HepG2 (cell line): ENCODE measurements around the gene SDR39U1. TPM values are rescaled to one million over a fixed set of nuclear protein-coding genes. Genes with fewer than 3 reads are reported as not detected.
A peak's percentile ranks its signal among the peaks of the same experiment; 100 is the strongest.

ENCODE experiments used
- ARID3A ChIP-seq: IDR thresholded peaks from 2 replicates; pipeline ENCODE4 v1.6.1; 2012; ENCODE audit warnings: low read depth, low read length, improper control_type of control experiment
- CBX1 ChIP-seq: IDR thresholded peaks from one replicate; pipeline ENCODE4 v1.6.1; 2016; ENCODE audit warnings: antibody characterized with exemption, low read depth
- CC2D1A ChIP-seq: sonication (generic); formaldehyde crosslinking; IDR thresholded peaks from 2 replicates; pipeline ENCODE4 v1.8.1; 2023; ENCODE audit warnings: mild to moderate bottlenecking, missing genetic modification reagents
- HNRNPH1 ChIP-seq: fragments of 200-400 bp; formaldehyde crosslinking; optimal IDR thresholded peaks from 2 replicates; pipeline ENCODE3; 2017; ENCODE audit warnings: mild to moderate bottlenecking, low read depth, low read length
- IKZF1 ChIP-seq: fragments of 450-650 bp; IDR thresholded peaks from 2 replicates; pipeline ENCODE4 v1.7.1; 2016
- IRF9 ChIP-seq: sonication (generic); formaldehyde crosslinking; IDR thresholded peaks from 2 replicates; pipeline ENCODE4 v1.8.0; 2022; ENCODE audit warnings: missing genetic modification reagents, mild to moderate bottlenecking, borderline replicate concordance
- KDM4B ChIP-seq: sonication (generic); formaldehyde crosslinking; IDR thresholded peaks from 2 replicates; pipeline ENCODE4 v1.4.0; 2020; ENCODE audit warnings: missing genetic modification reagents
- KLF12 ChIP-seq: sonication (generic); formaldehyde crosslinking; IDR thresholded peaks from 2 replicates; pipeline ENCODE4 v1.4.0; 2020; ENCODE audit warnings: missing genetic modification reagents, borderline replicate concordance
- PRPF4 ChIP-seq: fragments of 200-400 bp; formaldehyde crosslinking; IDR thresholded peaks from 2 replicates; pipeline ENCODE4 v1.6.1; 2016; ENCODE audit warnings: low read length, low read depth; ENCODE audit not compliant: poor library complexity, severe bottlenecking
- TBX2 ChIP-seq: sonication (generic); formaldehyde crosslinking; IDR thresholded peaks from 2 replicates; pipeline ENCODE4 v1.5.0; 2020; ENCODE audit warnings: missing genetic modification reagents, mild to moderate bottlenecking, borderline replicate concordance
- U2AF2 ChIP-seq: fragments of 200-400 bp; formaldehyde crosslinking; IDR thresholded peaks from 2 replicates; pipeline ENCODE4 v1.6.1; 2017; ENCODE audit warnings: low read depth, mild to moderate bottlenecking, low read length
- ZBTB46 ChIP-seq: sonication (generic); formaldehyde crosslinking; IDR thresholded peaks from 2 replicates; pipeline ENCODE4 v1.4.0; 2020; ENCODE audit warnings: mild to moderate bottlenecking, missing genetic modification reagents, borderline replicate concordance
- ZNF30 ChIP-seq: sonication (generic); formaldehyde crosslinking; IDR thresholded peaks from 2 replicates; pipeline ENCODE4 v1.5.0; 2020; ENCODE audit warnings: mild to moderate bottlenecking, missing genetic modification reagents
- ZNF512B ChIP-seq: sonication (generic); formaldehyde crosslinking; IDR thresholded peaks from 2 replicates; pipeline ENCODE4 v1.5.1; 2020; ENCODE audit warnings: missing genetic modification reagents, mild to moderate bottlenecking, borderline replicate concordance
- polyA plus RNA-seq, 8 experiments: library from polyadenylated mRNA; depleted of rRNA in 3 of 8; stranded (reverse) in 7 of 8; unstranded in 1 of 8; fragments of >200 nt; fragmentation: Illumina TruSeq in 4 of 8; extraction: Trizol in 4 of 8; gene quantifications; 2 replicates each; pipeline versions ENCODE4 v1.2.1 to v1.2.3, GENCODE V29; 2011 to 2016; ENCODE audit warnings: low read depth in 4 of 8, missing spikeins in 1 of 8, mixed read lengths in 1 of 8; ENCODE audit not compliant: insufficient read depth in 1 of 8
- total RNA-seq, 5 experiments: library from RNA; depleted of rRNA; stranded (reverse); fragments of >200 nt; fragmentation: Illumina TruSeq; extraction: Trizol; gene quantifications; 2 replicates each; pipeline ENCODE4 v1.2.3, GENCODE V29; 2016; ENCODE audit warnings: low read depth in 1 of 5
- TF ChIP-seq, protein P1 (sequence below): IDR thresholded peaks from 2 replicates; pipeline ENCODE4 v1.6.1; 2018; ENCODE audit warnings: missing genetic modification reagents, mild to moderate bottlenecking, missing compliant biosample characterization
- TF ChIP-seq, protein P2 (sequence below): fragments of 450-650 bp; IDR thresholded peaks from 2 replicates; pipeline ENCODE4 v1.6.1; 2017

Gene SDR39U1
- total and polyA plus RNA-seq, 2 of the 13 experiments (the other 11 are each of a cell fraction or from before 2014, with no cell fraction given), result 34.4 to 129 TPM

- TF ChIP-seq ZNF512B (CRISPR knock-in tag), result no peak
- TF ChIP-seq ARID3A, result no peak
- peak; percentile 18 for TF ChIP-seq PRPF4
- TF ChIP-seq IRF9 (CRISPR knock-in tag), result peak; percentile 28; the same call in 1 of the 2 replicates
- TF ChIP-seq, protein P1, sequence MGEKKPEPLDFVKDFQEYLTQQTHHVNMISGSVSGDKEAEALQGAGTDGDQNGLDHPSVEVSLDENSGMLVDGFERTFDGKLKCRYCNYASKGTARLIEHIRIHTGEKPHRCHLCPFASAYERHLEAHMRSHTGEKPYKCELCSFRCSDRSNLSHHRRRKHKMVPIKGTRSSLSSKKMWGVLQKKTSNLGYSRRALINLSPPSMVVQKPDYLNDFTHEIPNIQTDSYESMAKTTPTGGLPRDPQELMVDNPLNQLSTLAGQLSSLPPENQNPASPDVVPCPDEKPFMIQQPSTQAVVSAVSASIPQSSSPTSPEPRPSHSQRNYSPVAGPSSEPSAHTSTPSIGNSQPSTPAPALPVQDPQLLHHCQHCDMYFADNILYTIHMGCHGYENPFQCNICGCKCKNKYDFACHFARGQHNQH (CRISPR knock-in tag), result peak; percentile 75; the same call in 1 of the 2 replicates
- TF ChIP-seq, protein P2, sequence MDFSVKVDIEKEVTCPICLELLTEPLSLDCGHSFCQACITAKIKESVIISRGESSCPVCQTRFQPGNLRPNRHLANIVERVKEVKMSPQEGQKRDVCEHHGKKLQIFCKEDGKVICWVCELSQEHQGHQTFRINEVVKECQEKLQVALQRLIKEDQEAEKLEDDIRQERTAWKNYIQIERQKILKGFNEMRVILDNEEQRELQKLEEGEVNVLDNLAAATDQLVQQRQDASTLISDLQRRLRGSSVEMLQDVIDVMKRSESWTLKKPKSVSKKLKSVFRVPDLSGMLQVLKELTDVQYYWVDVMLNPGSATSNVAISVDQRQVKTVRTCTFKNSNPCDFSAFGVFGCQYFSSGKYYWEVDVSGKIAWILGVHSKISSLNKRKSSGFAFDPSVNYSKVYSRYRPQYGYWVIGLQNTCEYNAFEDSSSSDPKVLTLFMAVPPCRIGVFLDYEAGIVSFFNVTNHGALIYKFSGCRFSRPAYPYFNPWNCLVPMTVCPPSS, result no peak; the same call in 1 of the 2 replicates
- TF ChIP-seq ZNF30 (CRISPR knock-in tag), result no peak
- peak; percentile 92; the same call in 1 of the 2 replicates for TF ChIP-seq KDM4B
- TF ChIP-seq U2AF2, result no peak
- TF ChIP-seq IKZF1, result no peak
- TF ChIP-seq CC2D1A, result no peak
- TF ChIP-seq ZBTB46 (CRISPR knock-in tag), result no peak; the same call in 1 of the 2 replicates
- peak; percentile 43; the same call in 1 of the 2 replicates for TF ChIP-seq TBX2
- peak; percentile 88 for TF ChIP-seq CBX1
- no peak for TF ChIP-seq HNRNPH1
- TF ChIP-seq KLF12 (CRISPR knock-in tag), result no peak; the same call in 1 of the 2 replicates
Measured at GRCh38 chr14:24431569-24432258, 10.9 kb downstream of the SDR39U1 start (continued).
